NCI-H1048 (cell line): ENCODE data around the gene TMEM63A.
"Not testable (repeated sequence)": the region's sequence is repeated elsewhere in the genome, so short reads cannot be mapped to it uniquely, and the experiment has no call there.

Experiments used
- DNase-seq: peaks from one replicate; lab custom pipeline; 2025; lab: John Stamatoyannopoulos, UW

Gene TMEM63A

DNA sequence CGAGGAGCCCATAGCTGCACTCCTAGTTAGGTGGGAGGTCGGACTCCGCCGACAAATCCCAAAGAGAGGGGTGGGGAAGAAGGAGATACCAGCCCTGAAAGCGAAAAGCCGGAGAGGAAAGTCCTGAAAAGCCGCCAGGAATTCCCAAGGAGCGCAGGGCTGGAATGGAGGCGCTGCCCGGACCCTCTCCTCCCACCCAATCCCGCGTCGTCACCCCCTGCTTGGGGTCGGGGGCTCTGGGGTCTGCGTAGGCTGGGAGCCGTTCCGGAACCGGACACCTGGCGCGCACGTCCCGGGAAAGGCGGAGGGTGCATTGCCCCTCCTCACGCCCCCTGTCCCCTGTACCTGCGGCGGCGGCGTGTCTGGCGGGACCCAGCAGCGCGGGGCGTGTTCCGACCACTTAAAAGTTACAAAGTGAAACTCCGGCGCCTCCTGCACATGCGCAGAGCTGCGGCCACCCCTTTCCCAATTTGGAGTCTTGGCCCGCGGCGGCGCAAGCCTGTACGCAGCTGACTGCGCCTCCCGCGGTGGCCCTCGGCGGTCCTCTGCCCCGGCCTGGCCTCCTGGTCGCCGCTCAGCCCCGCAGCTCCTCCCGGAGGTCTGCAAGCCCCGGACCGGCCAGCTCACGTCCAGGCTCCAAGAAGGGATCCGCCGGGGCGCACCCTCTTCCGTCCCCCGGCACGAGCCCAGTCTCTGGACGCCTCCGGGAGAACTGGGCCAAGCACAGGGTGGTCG lies at the start of gene TMEM63A:
TSS of gene TMEM63A (minus strand) at position 422 of the 735 bp plus-strand sequence. CDS start 4,800 bp downstream, outside the sequence.
- peak; percentile 65 for DNase-seq

DNA sequence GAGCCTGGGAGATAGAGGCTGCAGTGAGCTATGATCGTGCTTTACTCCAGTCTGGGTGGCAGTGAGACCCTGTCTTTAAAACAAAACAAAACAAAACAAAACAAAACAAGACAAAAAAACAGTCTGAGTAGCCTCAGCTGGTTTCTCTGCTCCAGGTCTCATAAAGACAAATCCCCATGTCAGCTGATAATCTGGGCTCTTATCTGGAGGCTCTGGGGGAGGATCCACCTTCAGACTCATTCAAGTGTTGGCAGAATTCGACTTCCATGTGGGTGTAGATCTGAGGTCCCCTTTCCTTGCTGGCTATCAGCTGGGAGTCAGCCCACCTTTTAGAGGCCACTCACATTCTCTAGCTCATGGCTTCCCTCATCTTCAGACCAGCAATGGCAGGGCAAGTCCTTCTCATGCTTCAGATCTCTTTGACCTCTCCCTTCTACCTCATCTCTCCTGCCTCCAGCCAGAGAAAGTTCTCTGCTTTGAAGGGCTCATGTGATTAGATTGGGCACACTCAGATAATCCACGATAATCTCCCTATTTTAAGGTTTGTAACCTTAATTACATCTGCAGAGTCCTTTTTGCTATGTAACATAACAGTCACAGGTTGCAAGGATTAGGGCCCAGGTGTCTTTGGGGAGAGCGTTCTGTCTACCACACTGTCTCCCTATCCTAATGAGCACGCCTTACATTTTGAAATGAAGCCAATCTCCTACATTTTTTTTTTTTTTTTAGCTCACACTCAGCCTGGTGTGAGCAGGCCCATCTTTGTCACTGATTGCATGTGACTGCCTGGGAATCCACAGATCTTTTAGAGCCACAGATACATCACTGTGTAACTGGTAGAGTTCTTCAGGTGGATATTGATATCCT lies 49.3 kb upstream of the TMEM63A start:
- no peak for DNase-seq

- no peak for DNase-seq
Observed at GRCh38 chr1:225930566-225930965, 48.4 kb upstream of the TMEM63A start.

GRCh38 chr1:225929462-225929861 lies 47.3 kb upstream of the TMEM63A start:
- not testable (repeated sequence) for DNase-seq

- no peak for DNase-seq
Observed at GRCh38 chr1:225928186-225929175, 46.3 kb upstream of the TMEM63A start.

GRCh38 chr1:225926551-225927113 lies 44.5 kb upstream of the TMEM63A start:
- no peak for DNase-seq

- DNase-seq = peak; percentile 96
Observed at GRCh38 chr1:225923692-225924555, 41.7 kb upstream of the TMEM63A start, which contains the start of gene PYCR2. Gene PYCR2, minus strand, starts transcription at chr1:225924250. Its CDS starts 140 bp downstream, at chr1:225924110.

GRCh38 chr1:225923381-225923691 lies 41.2 kb upstream of the TMEM63A start:
- DNase-seq = no peak

GRCh38 chr1:225921734-225922709 lies 39.8 kb upstream of the TMEM63A start:
- peak; percentile 44 for DNase-seq

- DNase-seq = no peak
Observed at GRCh38 chr1:225919906-225920305, 37.7 kb upstream of the TMEM63A start.

GRCh38 chr1:225918280-225918679 lies 36.1 kb upstream of the TMEM63A start:
- no peak for DNase-seq

- DNase-seq = no peak
Observed at GRCh38 chr1:225917536-225917935, 35.4 kb upstream of the TMEM63A start.

DNA sequence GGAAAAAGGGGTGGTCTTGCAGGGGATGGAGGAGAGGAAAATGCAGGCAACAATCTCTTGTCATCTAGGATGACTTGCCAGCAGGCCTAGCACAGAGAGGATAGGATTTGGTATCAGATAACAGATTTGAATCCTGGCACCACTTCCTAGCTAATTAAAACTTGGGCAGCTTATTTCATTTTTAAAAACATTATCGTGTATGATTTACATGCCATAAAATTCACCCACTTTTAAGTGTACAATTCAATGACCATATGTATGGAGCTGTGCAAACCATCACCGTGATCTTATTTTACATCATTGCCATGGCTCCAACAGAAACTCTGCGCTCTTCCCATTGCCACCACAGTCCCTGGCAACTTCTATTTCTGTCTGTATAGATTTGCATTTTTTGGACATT lies 34.9 kb upstream of the TMEM63A start:
- no peak for DNase-seq

GRCh38 chr1:225915538-225915991 lies 33.4 kb upstream of the TMEM63A start:
- no peak for DNase-seq

- DNase-seq = no peak
Observed at GRCh38 chr1:225914947-225915346, 32.8 kb upstream of the TMEM63A start.

DNA sequence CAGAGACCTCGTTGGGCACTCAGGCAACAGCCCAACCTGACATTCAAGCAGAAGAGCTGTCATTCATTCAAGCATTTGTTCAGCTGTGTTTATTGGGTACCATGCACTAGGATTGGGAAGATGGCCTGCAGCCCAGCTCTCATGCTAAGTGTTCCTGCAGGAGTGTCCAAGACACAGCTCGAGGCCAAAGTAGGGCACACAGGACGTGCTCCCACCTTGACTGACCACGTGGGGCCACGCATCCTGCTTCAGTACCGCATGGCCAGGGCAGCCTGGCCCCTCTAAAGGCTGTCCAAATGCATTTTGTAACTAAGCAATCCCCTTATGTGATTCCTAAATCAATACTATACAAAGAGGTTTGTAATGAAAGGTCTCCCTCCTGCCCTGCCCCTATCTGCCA lies 32.2 kb upstream of the TMEM63A start:
- DNase-seq = no peak

DNA sequence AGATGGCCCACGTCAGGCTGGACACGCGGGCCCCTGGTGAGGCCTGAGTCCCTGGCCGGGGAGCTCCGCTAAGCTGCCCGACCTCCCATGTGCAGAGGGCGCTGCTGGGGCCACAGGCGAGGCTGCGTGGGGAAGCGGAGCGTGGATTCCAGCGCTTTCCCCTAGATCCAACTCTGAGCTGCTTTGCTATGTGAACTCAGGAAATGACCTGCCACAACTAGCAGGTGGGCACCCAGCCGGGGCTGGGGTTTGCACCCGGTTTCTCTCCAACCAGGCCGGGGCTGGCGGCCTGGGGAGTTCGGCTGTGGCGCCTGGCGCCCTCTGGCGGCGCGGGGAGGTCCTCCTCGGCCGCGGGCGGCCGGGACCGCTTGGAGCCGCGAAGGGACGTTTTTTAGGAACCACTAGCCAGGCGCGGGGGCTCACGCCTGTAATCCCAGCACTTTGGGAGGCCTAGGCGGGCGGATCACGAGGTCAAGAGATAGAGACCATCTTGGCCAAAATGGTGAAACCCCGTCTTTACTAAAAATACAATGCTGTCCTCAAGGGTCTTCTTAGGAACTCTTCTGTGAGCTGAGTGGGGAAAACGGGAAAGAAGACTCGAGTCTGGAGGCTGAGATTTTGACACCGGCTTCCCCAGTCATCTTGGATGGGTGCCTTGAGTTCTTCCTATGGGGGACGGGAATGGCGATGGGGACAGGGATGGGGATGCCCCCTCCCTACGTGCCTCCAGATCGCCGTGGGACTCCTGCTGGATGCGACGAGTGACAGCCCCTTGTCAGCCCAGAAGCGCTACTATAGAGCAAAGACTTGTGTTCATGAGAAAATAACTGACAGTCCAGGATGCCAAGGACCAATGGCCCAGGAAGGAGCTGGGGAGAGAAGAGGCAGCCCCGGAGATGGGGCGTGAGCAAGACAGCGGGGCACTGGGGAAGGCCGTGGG lies 29.3 kb upstream of the TMEM63A start:
- DNase-seq = peak; percentile 41

- DNase-seq = no peak
Observed at GRCh38 chr1:225909477-225909876, 27.3 kb upstream of the TMEM63A start.
